ENCODE data around the gene HDAC9. TPM values are rescaled to one million over a fixed set of nuclear protein-coding genes. Genes with fewer than 3 reads are reported as not detected.
A peak's percentile ranks its signal among the peaks of the same experiment; 100 is the strongest.

HDAC9 gene
- total RNA-seq, 1 experiment from 2014 or later = 20.3 TPM

- no peak for DNase-seq (ENCODE audit: low read depth, low spot score)
- in situ Hi-C loops (cut with HindIII; ENCODE audit: low pct_unique_long_range_greater_than_20kb, low sequenced_read_pairs) = no loop called here
These were observed 272.7 kb downstream of the HDAC9 start for GRCh38 chr7:18768256-18768655.

- in situ Hi-C loops (cut with HindIII; ENCODE audit: low pct_unique_long_range_greater_than_20kb, low sequenced_read_pairs) = no loop called here
- peak; percentile 18 for DNase-seq (ENCODE audit: low read depth, low spot score)
These were observed 274.7 kb downstream of the HDAC9 start for GRCh38 chr7:18770154-18770811.

GRCh38 chr7:18770822-18771221, 275.3 kb downstream of the HDAC9 start:
- no peak for DNase-seq (ENCODE audit: low read depth, low spot score)
- in situ Hi-C loops (cut with HindIII; ENCODE audit: low pct_unique_long_range_greater_than_20kb, low sequenced_read_pairs) = no loop called here

DNA sequence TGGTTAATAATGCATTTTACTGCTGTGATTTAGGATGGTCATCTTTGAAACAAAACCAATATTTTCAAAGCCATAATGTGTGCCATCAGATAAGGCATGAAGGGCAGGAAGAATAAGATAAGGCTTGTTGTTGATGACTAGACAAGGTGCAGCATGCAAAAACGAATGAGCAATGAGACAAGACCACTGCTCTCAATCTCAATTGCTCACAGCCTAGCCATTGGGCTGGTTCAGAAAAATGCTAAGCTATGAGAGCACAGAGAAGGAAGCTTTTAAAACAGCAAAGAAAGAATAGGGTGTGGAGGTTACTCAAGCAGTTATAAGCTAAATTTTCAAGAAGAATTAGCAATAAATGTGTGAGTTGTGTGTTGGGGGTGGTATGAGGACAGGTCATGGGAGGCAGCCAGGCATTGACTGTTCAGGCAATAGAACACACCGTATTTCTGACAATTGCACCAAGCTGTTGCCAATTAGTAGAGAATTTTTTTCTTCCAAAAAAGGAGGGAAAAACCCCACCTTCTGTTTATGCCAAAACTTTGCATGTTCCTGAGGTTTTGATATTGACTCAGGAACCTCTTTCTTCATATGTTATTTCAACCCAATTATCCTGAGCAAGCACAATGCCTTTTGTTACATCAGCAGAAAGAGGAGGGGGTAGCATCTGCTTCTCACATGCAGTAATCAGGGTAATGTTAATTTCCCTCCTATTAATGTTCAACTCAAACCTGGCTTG, 276.5 kb downstream of the HDAC9 start:
- in situ Hi-C loops (cut with HindIII; ENCODE audit: low pct_unique_long_range_greater_than_20kb, low sequenced_read_pairs) = no loop called here
- no peak for DNase-seq (ENCODE audit: low read depth, low spot score)

- in situ Hi-C loops (cut with HindIII; ENCODE audit: low pct_unique_long_range_greater_than_20kb, low sequenced_read_pairs) = no loop called here
- DNase-seq (ENCODE audit: low read depth, low spot score) = no peak
These were observed 277.0 kb downstream of the HDAC9 start for GRCh38 chr7:18772567-18772965.

- in situ Hi-C loops (cut with HindIII; ENCODE audit: low pct_unique_long_range_greater_than_20kb, low sequenced_read_pairs) = no loop called here
- no peak for DNase-seq (ENCODE audit: low read depth, low spot score)
These were observed 281.8 kb downstream of the HDAC9 start for GRCh38 chr7:18777314-18777713.

DNA sequence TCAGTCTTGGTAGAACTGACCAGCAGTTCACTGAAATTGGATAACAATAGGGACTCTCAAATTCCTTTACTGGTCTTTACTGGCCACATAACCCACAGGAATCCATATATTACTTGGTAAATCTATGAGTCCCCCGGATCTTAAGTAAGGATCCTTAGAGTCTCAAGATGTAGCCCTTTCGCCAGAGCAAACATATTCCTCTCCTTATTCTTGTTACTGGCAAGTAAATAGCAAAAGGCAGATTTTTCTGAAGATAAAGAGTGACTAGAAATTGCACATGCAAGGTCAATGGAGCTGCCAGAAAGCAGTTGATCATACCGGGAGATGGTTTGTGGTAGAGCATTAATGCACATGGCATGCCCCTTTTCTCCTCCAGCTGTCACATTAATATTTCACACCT, 283.0 kb downstream of the HDAC9 start:
- peak; percentile 8 for DNase-seq (ENCODE audit: low read depth, low spot score)
- in situ Hi-C loops (cut with HindIII; ENCODE audit: low pct_unique_long_range_greater_than_20kb, low sequenced_read_pairs) = no loop called here

DNA sequence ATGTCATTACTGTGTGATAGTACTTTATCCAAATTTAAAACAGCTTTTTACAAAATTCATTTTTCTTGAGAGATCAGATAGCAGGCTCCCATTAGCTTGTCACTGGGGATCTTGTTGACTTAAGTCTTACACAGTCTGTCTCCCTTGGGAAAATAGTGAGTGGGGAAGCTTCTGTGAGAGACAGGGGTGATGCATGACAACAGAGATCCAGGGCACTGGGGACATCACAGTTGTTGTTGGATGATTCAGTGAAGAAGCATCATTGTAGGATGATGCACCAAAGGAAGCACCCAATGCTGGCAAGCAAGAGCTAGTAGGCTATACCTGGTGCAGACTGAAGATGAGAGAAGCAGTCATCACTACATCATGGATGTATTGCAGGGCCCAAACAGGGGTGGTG, 284.7 kb downstream of the HDAC9 start:
- no peak for DNase-seq (ENCODE audit: low read depth, low spot score)
- in situ Hi-C loops (cut with HindIII; ENCODE audit: low pct_unique_long_range_greater_than_20kb, low sequenced_read_pairs) = no loop called here

DNA sequence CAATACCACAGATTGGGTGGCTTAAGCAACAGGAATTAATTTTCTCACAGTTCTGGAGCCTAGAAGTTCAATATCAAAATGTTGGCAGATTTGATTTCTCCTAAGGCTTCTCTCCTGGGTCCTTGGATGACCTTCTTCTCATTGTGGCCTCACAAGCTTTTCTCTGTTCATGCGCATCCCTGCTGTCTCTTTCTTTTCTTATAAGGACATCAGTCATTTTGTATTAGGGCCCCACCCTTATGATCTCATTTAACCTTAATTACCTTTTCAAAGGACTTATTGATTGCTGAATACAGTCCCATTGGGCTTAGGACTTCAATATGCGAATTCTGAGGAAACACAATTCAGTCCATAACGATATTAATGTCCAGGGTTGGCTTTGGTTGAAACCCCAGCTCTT, 285.4 kb downstream of the HDAC9 start:
- in situ Hi-C loops (cut with HindIII; ENCODE audit: low pct_unique_long_range_greater_than_20kb, low sequenced_read_pairs) = no loop called here
- no peak for DNase-seq (ENCODE audit: low read depth, low spot score)

DNA sequence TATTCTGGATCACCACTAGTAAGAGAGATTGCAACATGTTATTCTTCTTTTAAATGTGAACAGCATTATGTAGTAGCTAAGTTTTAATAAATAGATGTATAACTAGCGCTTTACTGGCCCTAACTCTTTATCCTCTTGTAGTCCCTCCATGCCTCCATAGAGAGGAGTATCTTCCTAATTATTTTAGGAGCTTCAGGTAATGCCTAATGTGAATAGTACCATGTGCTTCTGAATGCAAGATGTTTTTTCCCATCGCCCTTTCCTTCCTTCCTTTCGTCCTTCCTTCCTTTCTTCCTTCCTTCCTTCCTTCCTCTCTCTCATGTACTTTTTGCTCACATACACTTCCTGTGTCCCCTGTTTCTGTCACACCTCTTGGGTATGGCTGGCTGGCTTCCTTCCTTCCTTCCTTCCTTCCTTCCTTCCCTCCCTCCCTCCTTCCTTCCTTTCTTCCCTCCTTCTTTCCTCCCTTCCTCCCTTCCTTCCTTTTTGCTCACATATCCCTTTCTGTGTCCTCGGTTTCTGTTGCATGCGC, 290.7 kb downstream of the HDAC9 start:
- in situ Hi-C loops (cut with HindIII; ENCODE audit: low pct_unique_long_range_greater_than_20kb, low sequenced_read_pairs) = no loop called here
- DNase-seq (ENCODE audit: low read depth, low spot score) = no peak

DNA sequence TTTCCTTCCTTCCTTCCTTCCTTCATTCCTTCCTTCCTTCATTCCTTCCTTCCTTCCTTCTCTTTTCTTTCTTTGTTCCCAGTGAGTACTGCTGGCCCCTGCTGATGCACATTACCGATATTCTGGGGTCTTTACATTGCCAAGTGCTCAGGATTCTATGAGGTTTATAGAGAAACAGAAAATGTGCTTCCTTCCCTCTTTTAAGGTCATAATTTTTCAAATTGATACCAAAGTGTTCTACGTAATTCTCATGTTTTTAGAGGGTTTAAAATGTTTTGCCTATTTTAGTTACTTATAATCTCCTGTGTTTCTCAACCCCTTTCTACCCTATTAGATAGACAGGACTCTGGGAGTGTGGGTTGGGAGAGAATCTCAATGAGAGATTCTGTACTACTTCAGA, 291.2 kb downstream of the HDAC9 start:
- in situ Hi-C loops (cut with HindIII; ENCODE audit: low pct_unique_long_range_greater_than_20kb, low sequenced_read_pairs) = no loop called here
- DNase-seq (ENCODE audit: low read depth, low spot score) = no peak

- in situ Hi-C loops (cut with HindIII; ENCODE audit: low pct_unique_long_range_greater_than_20kb, low sequenced_read_pairs) = no loop called here
- DNase-seq (ENCODE audit: low read depth, low spot score) = no peak
These were observed 292.5 kb downstream of the HDAC9 start for GRCh38 chr7:18788026-18788425.

- in situ Hi-C loops (cut with HindIII; ENCODE audit: low pct_unique_long_range_greater_than_20kb, low sequenced_read_pairs) = no loop called here
- no peak for DNase-seq (ENCODE audit: low read depth, low spot score)
These were observed 297.5 kb downstream of the HDAC9 start for GRCh38 chr7:18792871-18793595.

DNA sequence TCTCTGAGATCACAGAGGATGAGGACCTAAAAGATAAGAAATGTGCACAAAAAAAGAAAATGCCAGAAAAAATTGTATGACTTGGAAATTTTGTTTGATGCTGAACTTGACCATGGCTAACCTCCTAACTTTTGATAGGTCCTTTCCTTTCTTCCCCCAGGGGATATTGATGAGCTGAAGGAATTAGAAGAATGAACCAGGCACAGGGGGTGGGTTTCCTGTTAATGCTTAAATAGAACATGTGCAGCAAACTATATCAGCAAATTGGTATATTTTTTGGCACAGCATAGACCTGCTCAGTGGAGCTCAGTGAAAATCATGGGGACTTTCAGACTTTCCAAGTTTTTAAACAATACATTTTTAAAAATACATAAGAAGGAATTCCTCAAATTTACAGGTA, 300.7 kb downstream of the HDAC9 start:
- no peak for DNase-seq (ENCODE audit: low read depth, low spot score)
- in situ Hi-C loops (cut with HindIII; ENCODE audit: low pct_unique_long_range_greater_than_20kb, low sequenced_read_pairs) = no loop called here

DNA sequence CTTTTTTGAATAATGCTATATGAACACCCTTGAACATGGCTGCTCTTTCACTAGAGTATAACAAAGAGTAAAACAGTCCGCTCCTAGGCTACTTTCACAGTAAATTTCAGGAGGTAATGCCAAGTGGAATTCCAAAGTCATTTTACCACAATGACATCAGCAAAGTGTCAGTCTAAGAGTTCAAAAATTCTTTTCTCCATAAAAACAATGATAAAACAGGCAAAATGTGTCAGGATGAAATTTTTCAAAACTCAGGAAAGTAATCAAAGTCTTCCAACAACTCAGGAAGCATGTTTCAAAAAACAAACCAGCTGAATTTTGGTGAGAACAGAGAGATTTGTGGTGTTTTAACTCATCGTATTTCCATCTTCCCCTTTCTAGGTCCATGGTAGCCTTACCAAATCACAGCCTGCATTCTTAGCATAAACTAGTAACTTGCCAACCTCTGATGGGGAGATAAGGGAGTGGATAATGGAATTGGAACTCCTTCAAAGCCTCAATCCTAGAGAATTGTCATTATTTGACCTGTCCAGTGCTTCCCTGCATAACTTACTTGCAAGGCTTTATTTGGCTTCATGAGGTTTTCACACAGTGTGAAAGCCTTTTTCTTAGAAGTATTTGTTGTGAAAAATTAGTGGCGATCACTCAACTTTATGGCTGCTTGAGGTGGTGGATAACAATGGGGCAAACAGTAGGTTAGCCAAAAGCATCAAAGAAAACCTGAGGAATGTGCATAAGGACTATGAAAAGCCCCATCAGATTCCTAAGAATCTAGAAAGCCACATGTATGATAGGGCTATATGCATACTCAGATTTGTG, 302.7 kb downstream of the HDAC9 start:
- in situ Hi-C loops (cut with HindIII; ENCODE audit: low pct_unique_long_range_greater_than_20kb, low sequenced_read_pairs) = no loop called here
- no peak for DNase-seq (ENCODE audit: low read depth, low spot score)

GRCh38 chr7:18799899-18800298, 304.4 kb downstream of the HDAC9 start:
- no peak for DNase-seq (ENCODE audit: low read depth, low spot score)
- in situ Hi-C loops (cut with HindIII; ENCODE audit: low pct_unique_long_range_greater_than_20kb, low sequenced_read_pairs) = no loop called here

- no peak for DNase-seq (ENCODE audit: low read depth, low spot score)
- in situ Hi-C loops (cut with HindIII; ENCODE audit: low pct_unique_long_range_greater_than_20kb, low sequenced_read_pairs) = no loop called here
These were observed 308.4 kb downstream of the HDAC9 start for GRCh38 chr7:18803923-18804322.

GRCh38 chr7:18806177-18806576, 310.6 kb downstream of the HDAC9 start:
- in situ Hi-C loops (cut with HindIII; ENCODE audit: low pct_unique_long_range_greater_than_20kb, low sequenced_read_pairs) = no loop called here
- no peak for DNase-seq (ENCODE audit: low read depth, low spot score)

Data from SK-MEL-5 (cell line).